CD4-positive, alpha-beta T cell treated with Interleukin-10 for 1 hour (primary cell): ENCODE measurements around the gene EXOC3L1.

Experiments used
- DNase-seq: peaks from one replicate; pipeline ENCODE4 v3.0.0-alpha.2; 2020

Gene EXOC3L1

DNA sequence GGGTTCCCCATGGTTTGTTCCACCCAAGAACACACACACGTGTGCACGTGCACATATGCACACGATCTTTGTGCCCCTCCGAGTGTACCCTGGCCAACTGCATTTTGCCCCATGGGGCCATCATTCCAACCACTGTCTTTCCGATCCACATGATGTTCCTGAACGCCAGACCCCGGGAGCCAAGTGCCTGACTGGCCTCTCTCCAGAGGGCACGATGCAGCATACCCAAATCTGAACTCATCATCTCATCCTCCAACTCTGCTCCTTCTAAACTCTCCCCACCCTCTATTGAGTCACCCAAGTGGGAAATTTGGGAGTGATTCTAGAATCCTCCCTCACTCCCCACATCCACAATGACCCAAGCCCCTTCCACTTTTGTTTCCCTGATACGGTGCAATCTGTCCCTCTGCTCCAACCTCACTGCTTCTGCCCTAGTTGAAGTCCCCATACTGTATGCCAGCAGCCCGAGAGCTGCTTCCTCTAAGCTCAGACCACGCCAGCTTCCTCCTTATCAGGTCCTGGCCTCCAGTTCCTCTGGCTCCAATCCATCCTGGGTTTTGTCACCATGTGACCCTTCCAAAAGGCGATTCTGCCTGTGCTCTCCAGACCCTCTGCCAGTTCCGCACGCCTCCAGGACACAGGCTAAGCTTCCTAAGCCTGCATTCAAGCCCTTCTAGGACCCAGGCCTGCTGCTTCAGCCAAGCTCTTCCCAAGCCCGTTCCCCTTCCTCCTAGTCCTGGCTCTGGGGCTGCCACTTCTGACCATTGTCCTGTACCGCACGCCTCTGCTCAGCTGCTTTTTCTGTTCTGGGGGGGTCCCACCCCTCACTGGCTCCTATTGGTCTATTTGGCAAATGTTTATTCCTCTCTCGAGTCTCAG lies 26.9 kb upstream of the EXOC3L1 start:
- no peak for DNase-seq

GRCh38 chr16:67215706-67216105 lies 25.8 kb upstream of the EXOC3L1 start:
- DNase-seq = no peak

DNA sequence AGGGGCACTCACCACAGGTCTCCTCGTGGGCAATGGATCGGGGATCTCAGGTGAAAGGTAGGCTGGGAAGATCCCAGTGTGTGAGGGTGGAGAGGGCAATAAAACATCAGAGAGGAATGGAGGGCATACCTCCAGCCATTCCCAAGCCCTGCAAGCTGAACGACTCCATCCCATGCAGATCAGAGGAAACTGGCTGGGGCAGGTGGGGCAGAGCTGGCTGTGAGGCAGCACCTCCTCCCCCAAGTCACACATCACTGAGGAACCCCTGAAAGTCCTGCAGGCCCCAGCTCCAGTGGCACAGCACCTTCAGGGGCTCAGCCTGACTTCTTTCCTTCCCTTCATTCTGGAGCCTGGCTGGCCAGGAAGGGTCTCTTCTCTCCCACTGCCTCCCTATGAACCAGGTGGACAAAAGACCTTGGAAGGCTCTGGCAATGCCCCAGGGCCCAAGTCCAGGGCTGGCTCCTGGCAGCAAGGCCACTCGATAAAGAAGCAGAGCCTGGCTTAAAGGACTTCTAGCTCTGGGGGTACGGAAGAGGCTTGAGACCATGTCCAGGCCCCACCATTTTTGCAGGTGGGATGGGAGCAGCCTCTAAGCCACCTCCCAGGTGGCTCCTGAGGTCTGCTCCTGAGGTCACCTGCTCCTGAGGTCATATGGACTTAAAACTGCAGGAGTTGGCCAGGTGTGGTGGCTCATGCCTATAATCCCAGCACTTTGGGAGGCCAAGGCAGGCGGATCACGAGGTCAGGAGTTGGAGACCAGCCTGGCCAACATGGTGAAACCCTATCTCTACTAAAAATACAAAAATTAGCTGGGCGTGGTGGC lies 23.5 kb upstream of the EXOC3L1 start:
- no peak for DNase-seq

GRCh38 chr16:67212766-67213165 lies 22.8 kb upstream of the EXOC3L1 start:
- DNase-seq = no peak

GRCh38 chr16:67211674-67212073 lies 21.7 kb upstream of the EXOC3L1 start:
- DNase-seq = no peak

GRCh38 chr16:67210069-67210937 lies 20.4 kb upstream of the EXOC3L1 start:
- DNase-seq = no peak

DNA sequence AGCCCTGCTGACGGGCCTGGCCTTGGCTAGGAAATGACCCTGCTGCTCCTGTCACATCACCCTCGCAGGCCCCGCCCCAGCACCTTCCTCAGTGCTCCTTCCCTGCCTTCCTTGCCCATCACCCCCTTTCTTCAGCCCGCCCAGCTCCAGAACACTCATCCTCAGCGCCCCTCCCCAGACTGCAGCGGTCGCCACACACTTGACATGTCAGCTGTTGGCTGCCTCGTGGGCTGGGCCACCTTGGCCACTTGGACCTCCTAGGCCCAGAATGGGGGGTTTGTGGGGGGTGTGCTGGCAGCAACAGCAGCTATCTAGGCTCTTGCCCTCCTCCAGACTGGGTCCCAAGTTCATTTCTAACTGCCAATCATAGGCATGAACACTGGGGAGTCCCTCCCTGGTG lies 19.6 kb upstream of the EXOC3L1 start:
- no peak for DNase-seq

DNA sequence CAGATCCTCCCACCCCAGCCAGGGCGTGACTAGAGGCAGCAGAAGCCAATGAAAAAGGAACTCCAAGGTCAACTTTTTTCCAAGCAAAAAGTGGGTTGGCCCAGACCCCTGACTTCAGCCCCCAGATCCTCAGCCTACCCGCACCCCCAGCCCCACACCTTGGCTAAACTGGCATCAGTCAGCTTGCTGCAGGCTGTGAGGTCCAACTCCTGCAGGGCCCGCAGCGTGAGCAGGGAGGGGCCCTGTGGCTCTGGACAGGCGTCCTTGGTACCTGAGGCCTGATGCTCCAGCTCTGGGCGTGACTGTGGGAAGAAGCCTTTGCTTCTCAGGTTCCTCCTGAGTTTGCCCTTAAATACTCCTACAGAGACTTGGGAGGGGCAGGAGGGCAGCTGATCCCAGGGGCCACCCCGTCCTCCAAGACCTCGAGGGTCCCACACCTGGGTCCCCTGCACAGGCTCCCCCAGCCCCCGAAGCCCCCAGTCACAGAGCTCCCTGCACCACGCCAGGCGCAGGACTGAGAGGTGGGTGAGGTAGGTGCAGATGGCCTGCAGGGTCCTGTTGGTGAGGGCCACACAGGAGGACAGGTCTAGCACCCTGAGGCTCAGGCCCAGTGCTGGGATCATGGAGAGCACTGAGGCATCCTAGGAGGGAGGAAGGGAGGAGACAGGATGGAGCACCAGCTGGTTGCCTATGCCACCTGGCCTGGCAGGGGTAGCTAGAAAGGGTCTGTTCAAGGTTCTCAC lies 18.4 kb upstream of the EXOC3L1 start:
- DNase-seq = no peak

DNA sequence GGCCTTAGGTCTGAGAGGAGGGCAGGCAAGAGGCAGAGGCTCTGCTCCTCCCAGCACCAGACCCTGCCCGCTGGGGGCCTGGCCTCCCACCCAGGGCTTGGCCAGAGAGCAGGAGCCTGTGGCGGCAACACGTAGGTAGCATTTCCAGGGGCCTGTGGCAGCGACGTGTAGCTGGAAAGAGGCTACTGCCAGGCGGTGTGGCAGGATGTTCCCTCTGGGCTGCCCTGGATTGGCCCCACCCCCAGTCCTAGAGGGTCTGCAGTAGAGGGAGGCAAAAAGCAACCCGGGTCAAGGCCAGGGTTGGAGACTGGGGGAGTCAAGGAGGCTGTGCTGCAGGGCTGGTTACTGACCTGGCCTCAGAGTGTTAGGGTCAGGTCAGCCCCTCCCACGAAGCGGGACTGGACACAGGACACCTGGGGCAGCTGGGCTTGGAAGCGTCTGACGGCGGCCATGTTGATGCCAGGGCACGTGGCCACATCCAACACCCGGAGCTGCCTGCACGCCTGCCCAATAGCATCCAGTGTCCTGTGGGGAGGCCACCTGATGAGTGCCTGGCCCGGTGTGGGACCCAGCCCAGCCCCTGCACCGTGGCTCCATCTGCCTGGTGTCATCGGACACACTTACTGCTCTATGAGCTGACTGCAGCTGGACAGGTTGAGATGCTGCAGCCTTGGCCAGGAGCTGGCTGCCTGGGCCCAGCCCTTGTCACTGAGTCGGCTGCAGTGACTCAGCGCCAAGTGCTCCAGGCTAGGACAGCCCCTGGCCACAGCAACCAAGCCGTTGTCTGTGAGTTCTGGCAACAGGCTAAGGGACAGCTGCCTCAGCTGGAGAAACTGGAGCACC lies 17.5 kb upstream of the EXOC3L1 start:
- no peak for DNase-seq

DNA sequence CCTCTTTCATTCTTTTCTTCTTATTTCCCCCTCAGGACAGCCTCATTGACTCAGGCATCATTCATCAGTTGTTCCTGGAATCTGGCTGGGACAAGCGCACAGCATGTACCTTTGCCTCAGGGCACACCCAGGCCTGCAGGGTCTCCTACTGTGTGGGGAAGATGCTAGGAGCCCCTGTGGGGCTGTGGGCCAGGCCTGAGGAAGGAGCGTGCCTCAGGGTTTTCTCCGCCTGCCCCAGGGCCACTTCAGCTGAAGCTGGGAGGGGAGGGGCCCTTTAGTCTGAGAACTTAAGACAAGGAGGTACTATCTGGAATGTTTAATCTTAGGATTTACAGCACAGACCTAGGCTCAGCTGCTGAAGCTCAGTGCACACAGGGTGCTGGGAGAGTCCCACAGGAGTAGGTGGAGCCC lies 16.9 kb upstream of the EXOC3L1 start:
- no peak for DNase-seq

DNA sequence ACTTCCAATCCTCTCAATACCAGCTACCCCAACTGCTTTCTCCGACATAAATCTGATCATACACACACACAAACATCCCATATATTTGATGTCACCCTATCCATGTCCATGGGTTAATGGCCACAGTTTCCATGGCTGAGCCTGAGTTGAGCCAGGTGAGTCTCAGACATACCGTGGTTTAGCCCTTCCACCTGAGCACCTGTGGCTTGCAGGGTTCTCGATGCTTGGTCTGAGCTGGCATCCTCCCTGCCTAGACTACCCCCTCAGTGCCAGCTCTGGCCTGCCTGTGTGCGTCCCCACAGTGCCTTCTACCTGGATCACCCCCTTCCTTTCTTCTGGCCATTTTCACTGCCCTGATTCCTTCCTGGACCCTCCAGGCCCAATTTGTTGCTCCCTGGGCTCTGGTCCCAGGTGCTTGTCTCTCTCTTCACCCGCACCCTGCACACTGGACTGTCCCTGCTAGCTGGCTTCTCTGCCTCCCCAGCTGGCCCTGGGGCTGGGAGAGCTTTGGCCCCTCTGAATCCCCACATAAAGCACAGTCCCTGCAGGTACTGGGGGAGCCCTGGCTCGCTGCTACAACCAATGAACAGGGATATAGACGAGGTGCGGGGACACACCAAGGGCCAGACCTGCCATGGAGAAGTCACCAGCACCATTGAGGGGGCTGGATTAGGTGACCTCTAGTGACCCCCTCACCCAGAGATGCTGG lies 16.3 kb upstream of the EXOC3L1 start:
- DNase-seq = no peak

- no peak for DNase-seq
Measured at GRCh38 chr16:67204076-67204475, 14.1 kb upstream of the EXOC3L1 start.

DNA sequence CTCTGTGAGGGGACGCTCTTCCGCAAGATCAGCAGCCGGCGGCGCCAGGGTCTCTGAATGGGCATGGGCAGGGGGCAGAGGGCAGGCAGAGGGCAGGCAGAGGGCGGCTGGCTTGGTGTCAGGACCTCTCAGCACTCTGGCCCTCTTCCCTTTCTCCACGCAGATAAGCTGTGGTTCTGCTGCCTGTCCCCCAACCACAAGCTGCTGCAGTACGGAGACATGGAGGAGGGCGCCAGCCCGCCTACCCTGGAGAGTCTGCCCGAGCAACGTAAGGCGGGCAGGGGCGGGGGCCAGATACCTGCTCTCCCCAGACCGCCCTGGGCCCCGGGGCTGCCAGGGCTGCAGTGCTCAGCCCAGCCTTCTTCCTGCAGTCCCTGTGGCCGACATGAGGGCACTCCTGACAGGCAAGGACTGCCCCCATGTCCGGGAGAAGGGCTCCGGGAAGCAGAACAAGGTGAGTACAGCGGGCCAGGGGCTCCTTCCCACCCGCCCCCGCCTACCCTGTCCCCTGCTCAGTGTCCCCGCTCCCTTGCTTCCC lies 13.1 kb upstream of the EXOC3L1 start:
- DNase-seq = no peak

GRCh38 chr16:67202426-67202825 lies 12.5 kb upstream of the EXOC3L1 start:
- DNase-seq = no peak

DNA sequence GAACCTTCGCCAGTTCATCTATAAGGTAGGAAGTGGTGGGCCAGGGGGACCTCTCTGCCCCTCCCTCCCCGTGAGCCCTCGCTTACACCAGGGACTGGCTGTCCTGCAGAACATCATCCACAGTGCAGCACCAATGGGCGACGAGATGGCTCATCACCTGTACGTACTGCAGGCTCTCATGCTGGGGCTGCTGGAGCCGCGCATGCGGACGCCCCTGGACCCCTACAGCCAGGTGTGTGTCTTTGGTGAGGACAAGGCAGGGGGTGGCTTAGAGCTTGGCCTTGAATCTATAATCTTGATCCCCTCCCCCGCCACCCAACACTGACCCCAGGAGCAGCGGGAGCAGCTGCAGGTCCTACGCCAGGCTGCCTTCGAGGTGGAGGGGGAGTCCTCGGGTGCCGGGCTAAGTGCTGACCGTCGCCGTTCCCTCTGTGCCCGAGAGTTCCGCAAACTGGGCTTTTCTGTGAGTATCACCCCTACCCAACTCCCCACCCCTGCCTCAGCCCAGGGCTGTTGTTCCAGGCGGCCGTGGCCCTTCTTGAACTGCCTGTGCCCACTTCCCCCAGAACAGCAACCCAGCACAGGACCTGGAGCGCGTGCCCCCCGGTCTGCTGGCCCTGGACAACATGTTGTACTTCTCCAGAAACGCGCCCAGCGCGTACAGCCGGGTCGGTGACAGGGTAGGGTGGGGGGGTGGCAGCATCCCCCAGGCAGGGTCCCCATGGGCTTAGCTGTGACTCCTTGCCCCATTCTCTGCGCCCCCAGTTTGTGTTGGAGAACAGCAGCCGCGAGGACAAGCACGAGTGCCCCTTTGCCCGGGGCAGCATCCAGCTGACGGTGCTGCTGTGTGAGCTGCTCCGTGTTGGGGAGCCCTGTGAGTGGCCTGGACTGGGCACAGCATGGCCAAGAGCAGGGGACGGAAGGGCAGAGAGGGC lies 11.7 kb upstream of the EXOC3L1 start:
- DNase-seq = no peak

- DNase-seq = no peak
Measured at GRCh38 chr16:67200491-67200890, 10.6 kb upstream of the EXOC3L1 start.

DNA sequence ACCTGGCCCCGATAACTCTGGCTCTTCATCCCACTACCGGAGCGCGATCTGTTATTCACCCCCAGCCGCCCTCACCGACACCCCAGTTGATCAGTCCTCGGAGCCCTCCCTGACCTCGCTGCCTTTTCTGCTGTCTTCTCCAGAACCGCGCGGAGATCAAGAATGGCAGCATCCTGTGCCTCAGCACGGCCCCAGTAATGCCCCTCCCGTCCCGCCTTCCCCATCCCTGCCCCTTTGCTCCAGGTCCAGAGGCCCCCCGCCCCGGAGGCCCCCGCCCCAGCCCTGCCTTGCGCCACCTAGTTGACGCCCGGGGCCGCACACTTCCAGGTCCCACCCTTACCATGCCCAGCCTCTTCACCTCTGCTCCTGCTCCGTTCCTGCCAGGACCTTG lies 9.9 kb upstream of the EXOC3L1 start:
- DNase-seq = no peak

DNA sequence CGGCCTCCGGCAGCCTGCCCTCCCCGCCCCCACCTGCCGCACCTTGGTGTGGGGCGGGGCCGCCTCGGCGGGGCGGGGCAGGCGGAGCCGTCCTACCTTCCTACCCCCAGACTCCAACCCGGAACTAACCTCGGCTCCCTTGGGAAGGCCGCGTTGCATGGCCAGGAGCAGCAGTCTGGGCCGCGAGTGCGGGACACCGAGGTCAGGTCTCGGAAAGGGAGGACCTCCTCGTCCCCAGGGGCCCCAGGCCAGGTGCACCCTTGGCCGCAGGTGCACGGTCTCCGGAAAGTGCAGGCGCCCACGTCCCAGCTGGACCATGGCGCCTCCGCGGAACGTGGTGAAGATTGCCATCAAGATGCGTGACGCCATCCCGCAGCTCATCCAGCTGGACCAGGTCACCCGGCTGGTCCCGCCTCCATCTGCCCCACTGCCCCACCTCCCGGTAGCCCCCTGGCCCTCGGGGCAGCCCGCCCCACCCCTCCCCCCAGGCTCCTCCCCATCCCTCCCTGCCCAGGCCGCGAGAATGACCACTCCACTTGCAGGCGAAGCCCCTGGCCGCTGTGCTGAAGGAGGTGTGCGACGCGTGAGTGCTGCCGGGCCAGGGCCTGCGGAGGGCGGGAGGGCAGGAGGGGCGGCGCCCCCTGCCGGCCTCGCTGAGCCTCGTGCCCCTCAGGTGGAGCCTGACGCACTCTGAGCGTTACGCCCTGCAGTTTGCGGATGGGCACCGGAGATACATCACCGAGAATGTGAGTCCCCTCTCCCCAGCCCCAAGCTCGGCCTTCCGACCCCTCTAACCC lies 9.3 kb upstream of the EXOC3L1 start, which contains the start of gene ELMO3:
Gene ELMO3 (plus strand): TSS at position 121 of the 797 bp plus-strand sequence. CDS start 196 bp downstream, at position 317.
- DNase-seq = no peak
